ENCODE data around the gene PLEKHG4.

Gene PLEKHG4

GRCh38 chr16:67296420-67296819, 17.1 kb downstream of the PLEKHG4 start:
- H3K9me3 ChIP-seq (ENCODE audit: insufficient read depth, low read length) = no peaks in the 10 kb centered on the region
- H3K79me2 ChIP-seq (ENCODE audit: insufficient read depth, low read length) = no peaks in the 10 kb centered on the region
- H3K9ac ChIP-seq (ENCODE audit: low read length) = no peak overlapping the region
- TF ChIP-seq, protein P1, sequence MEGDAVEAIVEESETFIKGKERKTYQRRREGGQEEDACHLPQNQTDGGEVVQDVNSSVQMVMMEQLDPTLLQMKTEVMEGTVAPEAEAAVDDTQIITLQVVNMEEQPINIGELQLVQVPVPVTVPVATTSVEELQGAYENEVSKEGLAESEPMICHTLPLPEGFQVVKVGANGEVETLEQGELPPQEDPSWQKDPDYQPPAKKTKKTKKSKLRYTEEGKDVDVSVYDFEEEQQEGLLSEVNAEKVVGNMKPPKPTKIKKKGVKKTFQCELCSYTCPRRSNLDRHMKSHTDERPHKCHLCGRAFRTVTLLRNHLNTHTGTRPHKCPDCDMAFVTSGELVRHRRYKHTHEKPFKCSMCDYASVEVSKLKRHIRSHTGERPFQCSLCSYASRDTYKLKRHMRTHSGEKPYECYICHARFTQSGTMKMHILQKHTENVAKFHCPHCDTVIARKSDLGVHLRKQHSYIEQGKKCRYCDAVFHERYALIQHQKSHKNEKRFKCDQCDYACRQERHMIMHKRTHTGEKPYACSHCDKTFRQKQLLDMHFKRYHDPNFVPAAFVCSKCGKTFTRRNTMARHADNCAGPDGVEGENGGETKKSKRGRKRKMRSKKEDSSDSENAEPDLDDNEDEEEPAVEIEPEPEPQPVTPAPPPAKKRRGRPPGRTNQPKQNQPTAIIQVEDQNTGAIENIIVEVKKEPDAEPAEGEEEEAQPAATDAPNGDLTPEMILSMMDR (IDR thresholded peaks at IDR 0.05; ENCODE audit: insufficient read depth, low read length, poor library complexity, severe bottlenecking) = no peak
- no peak for TF ChIP-seq EZH2phosphoT487 (conservative IDR thresholded peaks at IDR 0.05; ENCODE audit: low read length)
- H2AFZ ChIP-seq (ENCODE audit: low read depth, low read length, severe bottlenecking) = no peak overlapping the region
- no peaks in the 10 kb centered on the region for H4K20me1 ChIP-seq (ENCODE audit: low read depth, low read length)
- no peak overlapping the region for H3K4me2 ChIP-seq (ENCODE audit: low read depth, low read length, poor library complexity, severe bottlenecking)
- H3K9me2 ChIP-seq (replicated peaks; ENCODE audit: insufficient read depth, low read length) = no peaks in the 10 kb centered on the region
- no peaks in the 10 kb centered on the region for H3K27me3 ChIP-seq (ENCODE audit: low read length)
- H3K36me3 ChIP-seq (ENCODE audit: low read length) = no peaks in the 10 kb centered on the region
- H3F3A ChIP-seq (ENCODE audit: insufficient read depth) = no peaks in the 10 kb centered on the region
- H3K4me3 ChIP-seq (ENCODE audit: insufficient read depth, low read length, poor library complexity, severe bottlenecking) = no peak overlapping the region
- H3K27ac ChIP-seq (ENCODE audit: low read depth, low read length) = no peak overlapping the region

- Histone ChIP-seq H3K9me3 (ENCODE audit: insufficient read depth, low read length) (no peaks in the 10 kb centered on the region), H2AFZ (ENCODE audit: low read depth, low read length, severe bottlenecking) (no peak overlapping the region), H3K9me2 (replicated peaks; ENCODE audit: insufficient read depth, low read length) (no peaks in the 10 kb centered on the region), H3K36me3 (ENCODE audit: low read length) (no peaks in the 10 kb centered on the region), H3K27me3 (ENCODE audit: low read length) (no peaks in the 10 kb centered on the region), H3F3A (ENCODE audit: insufficient read depth) (no peaks in the 10 kb centered on the region), H3K4me2 (ENCODE audit: low read depth, low read length, poor library complexity, severe bottlenecking) (no peak overlapping the region), H3K27ac (ENCODE audit: low read depth, low read length) (no peak overlapping the region), H3K4me3 (ENCODE audit: insufficient read depth, low read length, poor library complexity, severe bottlenecking) (no peak overlapping the region), H4K20me1 (ENCODE audit: low read depth, low read length) (no peaks in the 10 kb centered on the region), H3K79me2 (ENCODE audit: insufficient read depth, low read length) (no peaks in the 10 kb centered on the region), H3K9ac (ENCODE audit: low read length) (no peak overlapping the region)
- TF ChIP-seq EZH2phosphoT487 (conservative IDR thresholded peaks at IDR 0.05; ENCODE audit: low read length) = no peak
- TF ChIP-seq, protein P1 (IDR thresholded peaks at IDR 0.05; ENCODE audit: insufficient read depth, low read length, poor library complexity, severe bottlenecking) = no peak
Observed at GRCh38 chr16:67298277-67298676, 18.9 kb downstream of the PLEKHG4 start.

GRCh38 chr16:67299269-67299668, 19.9 kb downstream of the PLEKHG4 start:
- H3K4me3 ChIP-seq (ENCODE audit: insufficient read depth, low read length, poor library complexity, severe bottlenecking) = no peak overlapping the region
- H2AFZ ChIP-seq (ENCODE audit: low read depth, low read length, severe bottlenecking) = no peak overlapping the region
- H3K27me3 ChIP-seq (ENCODE audit: low read length) = no peaks in the 10 kb centered on the region
- H3K9ac ChIP-seq (ENCODE audit: low read length) = no peak overlapping the region
- no peaks in the 10 kb centered on the region for H3K36me3 ChIP-seq (ENCODE audit: low read length)
- no peaks in the 10 kb centered on the region for H3K79me2 ChIP-seq (ENCODE audit: insufficient read depth, low read length)
- H3K27ac ChIP-seq (ENCODE audit: low read depth, low read length) = no peak overlapping the region
- TF ChIP-seq EZH2phosphoT487 (conservative IDR thresholded peaks at IDR 0.05; ENCODE audit: low read length) = no peak
- TF ChIP-seq, protein P1 (IDR thresholded peaks at IDR 0.05; ENCODE audit: insufficient read depth, low read length, poor library complexity, severe bottlenecking) = no peak
- no peaks in the 10 kb centered on the region for H3K9me2 ChIP-seq (replicated peaks; ENCODE audit: insufficient read depth, low read length)
- H3K9me3 ChIP-seq (ENCODE audit: insufficient read depth, low read length) = no peaks in the 10 kb centered on the region
- H3K4me2 ChIP-seq (ENCODE audit: low read depth, low read length, poor library complexity, severe bottlenecking) = no peak overlapping the region
- H4K20me1 ChIP-seq (ENCODE audit: low read depth, low read length) = no peaks in the 10 kb centered on the region
- no peaks in the 10 kb centered on the region for H3F3A ChIP-seq (ENCODE audit: insufficient read depth)
